ENCODE results near the gene KHDC4.

DNA sequence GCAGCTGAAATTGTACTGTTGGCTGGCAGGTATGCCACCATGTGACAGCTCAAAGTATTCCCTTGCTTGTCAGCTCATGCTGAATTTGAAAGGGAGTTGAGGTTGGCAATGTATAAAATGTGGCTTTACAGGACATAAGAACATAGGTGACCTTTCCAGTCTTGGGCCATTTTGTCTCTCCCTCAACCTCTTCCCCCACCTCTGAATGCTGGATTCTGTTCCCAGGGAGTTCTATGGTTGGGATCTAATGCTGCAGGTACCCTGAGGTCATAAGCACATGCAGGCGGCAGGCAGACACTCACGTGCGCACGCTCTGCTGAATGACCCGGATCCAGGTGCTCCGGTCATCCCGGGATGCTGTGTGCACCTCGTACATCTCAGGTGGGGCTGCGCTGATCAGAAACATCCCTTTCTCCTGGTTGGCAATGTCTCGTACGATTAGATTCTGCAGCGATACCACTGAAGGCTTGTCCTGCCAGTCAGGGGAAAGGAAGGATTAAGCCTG lies 23.2 kb upstream of the KHDC4 start:
- TF ChIP-seq, protein P1, sequence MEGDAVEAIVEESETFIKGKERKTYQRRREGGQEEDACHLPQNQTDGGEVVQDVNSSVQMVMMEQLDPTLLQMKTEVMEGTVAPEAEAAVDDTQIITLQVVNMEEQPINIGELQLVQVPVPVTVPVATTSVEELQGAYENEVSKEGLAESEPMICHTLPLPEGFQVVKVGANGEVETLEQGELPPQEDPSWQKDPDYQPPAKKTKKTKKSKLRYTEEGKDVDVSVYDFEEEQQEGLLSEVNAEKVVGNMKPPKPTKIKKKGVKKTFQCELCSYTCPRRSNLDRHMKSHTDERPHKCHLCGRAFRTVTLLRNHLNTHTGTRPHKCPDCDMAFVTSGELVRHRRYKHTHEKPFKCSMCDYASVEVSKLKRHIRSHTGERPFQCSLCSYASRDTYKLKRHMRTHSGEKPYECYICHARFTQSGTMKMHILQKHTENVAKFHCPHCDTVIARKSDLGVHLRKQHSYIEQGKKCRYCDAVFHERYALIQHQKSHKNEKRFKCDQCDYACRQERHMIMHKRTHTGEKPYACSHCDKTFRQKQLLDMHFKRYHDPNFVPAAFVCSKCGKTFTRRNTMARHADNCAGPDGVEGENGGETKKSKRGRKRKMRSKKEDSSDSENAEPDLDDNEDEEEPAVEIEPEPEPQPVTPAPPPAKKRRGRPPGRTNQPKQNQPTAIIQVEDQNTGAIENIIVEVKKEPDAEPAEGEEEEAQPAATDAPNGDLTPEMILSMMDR (conservative IDR thresholded peaks at IDR 0.05; ENCODE audit: low read depth, low read length) = no peak
- TF ChIP-seq POLR2A (IDR thresholded peaks at IDR 0.05; ENCODE audit: low read depth, low read length) = no peak
- TF ChIP-seq, protein P2, sequence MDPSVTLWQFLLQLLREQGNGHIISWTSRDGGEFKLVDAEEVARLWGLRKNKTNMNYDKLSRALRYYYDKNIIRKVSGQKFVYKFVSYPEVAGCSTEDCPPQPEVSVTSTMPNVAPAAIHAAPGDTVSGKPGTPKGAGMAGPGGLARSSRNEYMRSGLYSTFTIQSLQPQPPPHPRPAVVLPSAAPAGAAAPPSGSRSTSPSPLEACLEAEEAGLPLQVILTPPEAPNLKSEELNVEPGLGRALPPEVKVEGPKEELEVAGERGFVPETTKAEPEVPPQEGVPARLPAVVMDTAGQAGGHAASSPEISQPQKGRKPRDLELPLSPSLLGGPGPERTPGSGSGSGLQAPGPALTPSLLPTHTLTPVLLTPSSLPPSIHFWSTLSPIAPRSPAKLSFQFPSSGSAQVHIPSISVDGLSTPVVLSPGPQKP (IDR thresholded peaks at IDR 0.05; ENCODE audit: borderline replicate concordance, low read depth, low read length) = no peak
- TF ChIP-seq, protein P3, sequence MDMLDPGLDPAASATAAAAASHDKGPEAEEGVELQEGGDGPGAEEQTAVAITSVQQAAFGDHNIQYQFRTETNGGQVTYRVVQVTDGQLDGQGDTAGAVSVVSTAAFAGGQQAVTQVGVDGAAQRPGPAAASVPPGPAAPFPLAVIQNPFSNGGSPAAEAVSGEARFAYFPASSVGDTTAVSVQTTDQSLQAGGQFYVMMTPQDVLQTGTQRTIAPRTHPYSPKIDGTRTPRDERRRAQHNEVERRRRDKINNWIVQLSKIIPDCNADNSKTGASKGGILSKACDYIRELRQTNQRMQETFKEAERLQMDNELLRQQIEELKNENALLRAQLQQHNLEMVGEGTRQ (IDR thresholded peaks at IDR 0.05; ENCODE audit: low read depth, low read length) = no peak
- TF ChIP-seq SMC3 (IDR thresholded peaks at IDR 0.05; ENCODE audit: low read depth, low read length) = no peak
- no peak for TF ChIP-seq MAFK (IDR thresholded peaks at IDR 0.05; ENCODE audit: low read depth, low read length)
- TF ChIP-seq RAD21 (IDR thresholded peaks at IDR 0.05; ENCODE audit: low read length) = no peak
- no peak for TF ChIP-seq MAZ (IDR thresholded peaks at IDR 0.05; ENCODE audit: borderline replicate concordance, low read depth, low read length)

Data from IMR-90 (cell line).